GM18526 (cell line): Measurements from ENCODE around the gene KRTAP1-4.
"Not testable (repeated sequence)": the region's sequence is repeated elsewhere in the genome, so short reads cannot be mapped to it uniquely, and the experiment has no call there.

ENCODE experiments used
- POLR2A ChIP-seq: IDR thresholded peaks from 3 replicates; pipeline ENCODE4 v1.6.1; 2011; ENCODE audit not compliant: insufficient read length; ENCODE audit errors: extremely low read depth

The KRTAP1-4 gene

GRCh38 chr17:41015454-41015853 lies 14.5 kb downstream of the KRTAP1-4 start:
- TF ChIP-seq POLR2A: no peak

GRCh38 chr17:41013606-41014005 lies 16.4 kb downstream of the KRTAP1-4 start:
- no peak for TF ChIP-seq POLR2A

GRCh38 chr17:41013181-41013580 lies 16.8 kb downstream of the KRTAP1-4 start:
- TF ChIP-seq POLR2A: no peak

GRCh38 chr17:41012326-41013120 lies 17.5 kb downstream of the KRTAP1-4 start:
- TF ChIP-seq POLR2A: no peak

GRCh38 chr17:41010441-41010840 lies 19.6 kb downstream of the KRTAP1-4 start:
- no peak for TF ChIP-seq POLR2A

- TF ChIP-seq POLR2A: no peak
These were observed 20.1 kb downstream of the KRTAP1-4 start for GRCh38 chr17:41009936-41010335.

GRCh38 chr17:41009301-41009760 lies 20.7 kb downstream of the KRTAP1-4 start:
- no peak for TF ChIP-seq POLR2A

GRCh38 chr17:41008811-41009210 lies 21.2 kb downstream of the KRTAP1-4 start, which contains the start of gene KRTAP3-1:
Gene KRTAP3-1 (minus strand): TSS chr17:41009128. CDS start chr17:41009074, 54 bp downstream.
- TF ChIP-seq POLR2A: no peak

- TF ChIP-seq POLR2A: no peak
These were observed 25.6 kb downstream of the KRTAP1-4 start for GRCh38 chr17:41004397-41004796.

GRCh38 chr17:41003926-41004325 lies 26.1 kb downstream of the KRTAP1-4 start:
- no peak for TF ChIP-seq POLR2A

- no peak for TF ChIP-seq POLR2A
These were observed 27.2 kb downstream of the KRTAP1-4 start for GRCh38 chr17:41002814-41003213.

- no peak for TF ChIP-seq POLR2A
These were observed 28.2 kb downstream of the KRTAP1-4 start for GRCh38 chr17:41001795-41002194.

GRCh38 chr17:40999563-40999962 lies 30.4 kb downstream of the KRTAP1-4 start, which contains the start of gene KRTAP3-2:
Gene KRTAP3-2 (minus strand): TSS chr17:40999906. CDS start chr17:40999853, 53 bp downstream.
- TF ChIP-seq POLR2A: not testable (repeated sequence)

GRCh38 chr17:40997361-40997760 lies 32.6 kb downstream of the KRTAP1-4 start:
- no peak for TF ChIP-seq POLR2A

GRCh38 chr17:40996829-40997228 lies 33.2 kb downstream of the KRTAP1-4 start:
- TF ChIP-seq POLR2A: no peak

- no peak for TF ChIP-seq POLR2A
These were observed 34.9 kb downstream of the KRTAP1-4 start for GRCh38 chr17:40995116-40995515.

GRCh38 chr17:40993839-40994238 lies 36.2 kb downstream of the KRTAP1-4 start, which contains the start of gene KRTAP3-3:
Gene KRTAP3-3 (minus strand): TSS chr17:40994164. CDS start chr17:40994097, 67 bp downstream.
- no peak for TF ChIP-seq POLR2A
